Karpas-422 (cell line): ENCODE measurements around the gene TNFRSF8. TPM values are rescaled to one million over a fixed set of nuclear protein-coding genes. Genes with fewer than 3 reads are reported as not detected.

Experiments used
- DNase-seq: peaks from one replicate; pipeline ENCODE4 v3.0.0-alpha.2; 2015
- H2AFZ ChIP-seq: fragments of 200-600 bp; sonication (generic); 2 replicates; pipeline ENCODE4 v1.6.1; 2014; ENCODE audit warnings: antibody characterized with exemption, low read length, mixed read lengths
- H3K27ac ChIP-seq: fragments of 200-600 bp; sonication (generic); 2 replicates; pipeline ENCODE4 v1.5.1; 2014; ENCODE audit warnings: mild to moderate bottlenecking, low read length, moderate library complexity
- H3K27me3 ChIP-seq: fragments of 200-600 bp; sonication (generic); 2 replicates; pipeline ENCODE4 v1.6.1; 2014; ENCODE audit warnings: low read length, mixed read lengths
- H3K36me3 ChIP-seq: fragments of 200-600 bp; sonication (generic); 2 replicates; pipeline ENCODE4 v1.6.1; 2014; ENCODE audit warnings: low read length, mixed read lengths; ENCODE audit not compliant: insufficient read depth
- H3K4me1 ChIP-seq: fragments of 200-600 bp; sonication (generic); 2 replicates; pipeline ENCODE4 v1.6.1; 2014; ENCODE audit warnings: mild to moderate bottlenecking, low read length, mixed read lengths
- H3K4me2 ChIP-seq: fragments of 200-600 bp; sonication (generic); 2 replicates; pipeline ENCODE4 v1.6.1; 2014; ENCODE audit warnings: low read length, low read depth, mild to moderate bottlenecking; ENCODE audit not compliant: poor library complexity, severe bottlenecking
- H3K4me3 ChIP-seq: fragments of 200-600 bp; sonication (generic); 2 replicates; pipeline ENCODE4 v1.5.1; 2014; ENCODE audit warnings: mild to moderate bottlenecking, antibody characterized with exemption, low read length, mixed read lengths
- H3K79me2 ChIP-seq: fragments of 200-600 bp; sonication (generic); 2 replicates; pipeline ENCODE4 v1.6.1; 2014; ENCODE audit warnings: mild to moderate bottlenecking, low read length, mixed read lengths
- H3K9ac ChIP-seq: fragments of 200-600 bp; sonication (generic); 2 replicates; pipeline ENCODE4 v1.6.0; 2014; ENCODE audit warnings: low read length
- H3K9me2 ChIP-seq: fragments of 200-600 bp; sonication (generic), shearing (Covaris generic); replicated peaks from 2 replicates; pipeline ENCODE4 v1.6.0; 2014; ENCODE audit warnings: mild to moderate bottlenecking, low read length, moderate library complexity; ENCODE audit not compliant: insufficient read depth
- H3K9me3 ChIP-seq: fragments of 300-700, 200-600 bp; sonication (generic); 2 replicates; pipeline ENCODE4 v1.6.1; 2014; ENCODE audit warnings: low read length, mixed read lengths
- H4K20me1 ChIP-seq: fragments of 200-600 bp; sonication (generic); 2 replicates; pipeline ENCODE4 v1.6.1; 2014; ENCODE audit warnings: mild to moderate bottlenecking, antibody characterized with exemption, low read length, low read depth; ENCODE audit not compliant: insufficient read depth
- total RNA-seq: library from RNA; depleted of rRNA; stranded (reverse); fragments of >200 nt; shearing (Covaris generic); gene quantifications from 2 replicates; pipeline ENCODE4 v1.2.3, GENCODE V29; 2014; ENCODE audit warnings: low replicate concordance

Gene TNFRSF8
- total RNA-seq, 1 experiment from 2014 or later = not detected

DNA sequence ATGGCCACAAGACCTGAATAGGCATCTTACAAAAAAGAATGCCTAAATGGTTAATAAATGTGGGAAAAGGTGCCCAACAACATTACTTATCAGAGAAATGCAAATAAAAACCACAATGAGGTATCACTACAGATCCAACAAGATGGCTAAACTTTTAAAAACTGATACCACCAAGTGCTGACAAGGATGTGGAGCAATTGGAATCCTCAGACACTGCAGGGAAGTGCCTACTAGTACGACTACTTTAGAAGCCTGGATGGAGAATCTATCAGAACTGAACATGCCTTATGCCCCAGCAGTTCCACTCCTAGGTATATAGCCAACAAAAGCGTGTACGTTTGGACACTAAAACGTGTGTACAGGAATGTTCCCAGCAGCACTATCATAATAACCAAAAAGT is 19.9 kb downstream of the TNFRSF8 start:
- Histone ChIP-seq H3K9me3 (no peaks in the 10 kb centered on the region; the same call in 1 of the 2 replicates), H3K4me2 (no peak overlapping the region), H3K27ac (no peak overlapping the region), H3K4me3 (no peak overlapping the region), H3K9ac (no peak overlapping the region), H3K9me2 (no peaks in the 10 kb centered on the region), H3K27me3 (no peaks in the 10 kb centered on the region), H3K79me2 (no peaks in the 10 kb centered on the region), H3K36me3 (no peaks in the 10 kb centered on the region), H3K4me1 (peaks cover 8% of the 10 kb centered on the region), H2AFZ (no peak overlapping the region), H4K20me1 (no peaks in the 10 kb centered on the region)
- no peak for DNase-seq

DNA sequence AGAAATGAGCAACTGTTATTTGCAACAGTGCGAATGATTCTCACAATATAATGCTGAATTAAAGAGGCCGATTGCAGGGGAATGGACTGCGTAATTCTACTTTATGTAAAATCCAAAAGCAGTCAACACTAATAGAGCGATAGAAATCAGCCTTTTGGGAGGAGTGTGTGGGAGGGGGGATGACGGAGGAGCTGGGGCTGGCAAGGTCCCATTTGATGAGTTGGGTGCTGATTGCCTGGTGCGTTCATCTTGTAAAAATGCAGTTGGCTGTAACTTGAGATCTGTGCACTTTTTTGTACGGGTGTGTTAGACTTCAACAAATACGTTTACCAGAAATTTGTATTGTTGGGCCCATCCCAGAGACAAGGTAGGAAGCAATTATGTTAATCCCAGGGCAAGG is 20.7 kb downstream of the TNFRSF8 start:
- no peak for DNase-seq
- Histone ChIP-seq H3K4me3 (no peak overlapping the region), H4K20me1 (no peaks in the 10 kb centered on the region), H3K4me2 (no peak overlapping the region), H3K4me1 (peaks cover 7% of the 10 kb centered on the region), H3K27ac (no peak overlapping the region), H3K9me2 (no peaks in the 10 kb centered on the region), H3K9me3 (no peaks in the 10 kb centered on the region; the same call in 1 of the 2 replicates), H3K27me3 (no peaks in the 10 kb centered on the region), H3K36me3 (no peaks in the 10 kb centered on the region), H3K9ac (no peak overlapping the region), H2AFZ (no peak overlapping the region), H3K79me2 (no peaks in the 10 kb centered on the region)

DNA sequence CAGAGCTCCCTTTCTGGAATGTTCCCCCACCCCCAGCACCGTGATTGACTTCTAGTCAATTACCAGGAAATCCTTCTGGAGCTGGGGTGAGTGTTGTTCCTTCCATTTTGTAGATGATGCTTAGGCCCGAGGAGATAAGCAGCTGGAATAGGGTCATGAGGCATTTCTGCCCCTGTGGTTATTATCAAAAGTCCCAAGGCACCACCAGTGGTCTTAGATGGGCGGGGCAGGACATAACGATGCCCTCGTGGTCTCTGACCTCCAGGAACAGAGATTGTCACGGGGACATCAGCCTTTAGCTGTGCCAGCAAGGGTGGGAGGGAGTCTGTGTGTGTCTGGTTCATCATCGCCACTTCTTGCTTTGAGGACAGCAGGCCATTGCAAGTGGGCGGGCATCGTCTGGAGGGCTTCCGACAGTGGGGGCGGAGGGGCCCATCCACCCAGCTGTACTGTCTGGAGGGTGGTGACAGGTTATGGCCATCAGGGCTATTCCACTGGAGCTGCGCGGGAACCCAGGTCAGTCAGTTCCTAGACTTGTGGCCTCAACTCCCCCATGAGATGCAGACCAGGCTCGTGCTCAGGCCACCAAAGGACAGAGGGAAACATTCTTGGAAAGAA is 22.6 kb downstream of the TNFRSF8 start:
- H3K9ac ChIP-seq = no peak overlapping the region
- no peaks in the 10 kb centered on the region for H3K36me3 ChIP-seq
- no peak overlapping the region for H3K4me3 ChIP-seq
- no peak overlapping the region for H2AFZ ChIP-seq
- H3K9me3 ChIP-seq = no peaks in the 10 kb centered on the region; the same call in 1 of the 2 replicates
- H3K9me2 ChIP-seq = no peaks in the 10 kb centered on the region
- no peaks in the 10 kb centered on the region for H3K4me1 ChIP-seq
- H3K27me3 ChIP-seq = no peaks in the 10 kb centered on the region
- H3K27ac ChIP-seq = no peak overlapping the region
- no peak for DNase-seq
- H3K4me2 ChIP-seq = no peak overlapping the region
- no peaks in the 10 kb centered on the region for H3K79me2 ChIP-seq
- no peaks in the 10 kb centered on the region for H4K20me1 ChIP-seq

DNA sequence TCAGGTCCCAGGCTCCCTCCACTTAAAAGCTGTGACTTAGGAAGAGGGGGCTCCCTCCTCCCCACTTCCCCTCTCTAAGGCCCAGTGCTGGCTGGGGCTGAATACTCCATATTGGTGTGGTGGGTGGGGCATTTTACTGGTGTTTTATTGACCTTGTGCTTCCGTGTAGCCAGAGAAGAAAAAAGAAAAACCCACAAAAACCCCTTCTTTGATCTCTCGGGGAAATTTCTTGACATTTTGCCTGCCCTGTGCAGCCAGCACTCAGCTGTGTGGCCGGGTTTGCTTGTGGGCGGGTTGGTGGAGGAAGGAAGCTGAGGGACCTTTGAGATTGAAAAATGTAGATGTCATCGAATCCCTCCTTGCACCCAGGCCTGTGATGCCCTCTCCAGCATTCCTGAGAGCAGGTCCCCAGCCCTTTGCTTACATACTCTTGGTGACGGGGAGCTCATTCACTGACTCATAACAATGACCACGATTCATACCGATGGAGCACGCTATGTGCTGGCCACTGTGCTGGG is 24.8 kb downstream of the TNFRSF8 start:
- H3K79me2 ChIP-seq = no peaks in the 10 kb centered on the region
- H3K9me2 ChIP-seq = no peaks in the 10 kb centered on the region
- no peaks in the 10 kb centered on the region for H3K9me3 ChIP-seq
- H3K27ac ChIP-seq = no peak overlapping the region
- no peak overlapping the region for H3K9ac ChIP-seq
- DNase-seq = no peak
- H3K27me3 ChIP-seq = no peaks in the 10 kb centered on the region
- H3K4me1 ChIP-seq = no peaks in the 10 kb centered on the region
- H2AFZ ChIP-seq = no peak overlapping the region
- H3K4me2 ChIP-seq = no peak overlapping the region
- H3K36me3 ChIP-seq = no peaks in the 10 kb centered on the region
- H4K20me1 ChIP-seq = no peaks in the 10 kb centered on the region
- H3K4me3 ChIP-seq = no peak overlapping the region

- H4K20me1 ChIP-seq = no peaks in the 10 kb centered on the region
- no peak overlapping the region for H3K4me3 ChIP-seq
- no peak overlapping the region for H3K4me2 ChIP-seq
- no peaks in the 10 kb centered on the region for H3K9me3 ChIP-seq
- H3K36me3 ChIP-seq = no peaks in the 10 kb centered on the region
- H3K9me2 ChIP-seq = no peaks in the 10 kb centered on the region
- no peaks in the 10 kb centered on the region for H3K79me2 ChIP-seq
- no peak for DNase-seq
- H3K9ac ChIP-seq = no peak overlapping the region
- no peaks in the 10 kb centered on the region for H3K4me1 ChIP-seq
- no peak overlapping the region for H2AFZ ChIP-seq
- H3K27me3 ChIP-seq = no peaks in the 10 kb centered on the region
- no peak overlapping the region for H3K27ac ChIP-seq
These were observed 25.5 kb downstream of the TNFRSF8 start for GRCh38 chr1:12088607-12089006.

GRCh38 chr1:12090326-12090725 is 27.2 kb downstream of the TNFRSF8 start:
- no peak overlapping the region for H3K4me3 ChIP-seq
- H3K36me3 ChIP-seq = no peaks in the 10 kb centered on the region
- H3K79me2 ChIP-seq = no peaks in the 10 kb centered on the region
- no peaks in the 10 kb centered on the region for H4K20me1 ChIP-seq
- no peaks in the 10 kb centered on the region for H3K9me2 ChIP-seq
- H3K27me3 ChIP-seq = no peaks in the 10 kb centered on the region
- H3K27ac ChIP-seq = no peak overlapping the region
- no peaks in the 10 kb centered on the region for H3K9me3 ChIP-seq
- H3K4me2 ChIP-seq = no peak overlapping the region
- no peak overlapping the region for H2AFZ ChIP-seq
- no peak overlapping the region for H3K9ac ChIP-seq
- H3K4me1 ChIP-seq = no peaks in the 10 kb centered on the region
- DNase-seq = no peak

GRCh38 chr1:12091191-12091590 is 28.1 kb downstream of the TNFRSF8 start:
- Histone ChIP-seq H3K79me2 (no peaks in the 10 kb centered on the region), H3K4me1 (no peaks in the 10 kb centered on the region), H3K4me3 (no peak overlapping the region), H2AFZ (no peak overlapping the region), H3K27me3 (no peaks in the 10 kb centered on the region), H3K9me2 (no peaks in the 10 kb centered on the region), H3K36me3 (no peaks in the 10 kb centered on the region; the same call in 1 of the 2 replicates), H3K27ac (no peak overlapping the region), H3K9ac (no peak overlapping the region), H4K20me1 (no peaks in the 10 kb centered on the region), H3K9me3 (peaks cover 4% of the 10 kb centered on the region; the same call in 1 of the 2 replicates), H3K4me2 (no peak overlapping the region)
- DNase-seq = no peak

- Histone ChIP-seq H3K9me3 (peaks cover 4% of the 10 kb centered on the region; the same call in 1 of the 2 replicates), H3K9ac (no peak overlapping the region), H3K27ac (no peak overlapping the region), H2AFZ (no peak overlapping the region), H3K4me3 (no peak overlapping the region), H3K79me2 (no peaks in the 10 kb centered on the region), H3K36me3 (no peaks in the 10 kb centered on the region; the same call in 1 of the 2 replicates), H3K27me3 (no peaks in the 10 kb centered on the region), H3K9me2 (no peaks in the 10 kb centered on the region), H4K20me1 (no peaks in the 10 kb centered on the region), H3K4me1 (no peaks in the 10 kb centered on the region), H3K4me2 (no peak overlapping the region)
- DNase-seq = no peak
These were observed 31.1 kb downstream of the TNFRSF8 start for GRCh38 chr1:12094180-12094579.
